Endometrium (tissue), 2 donors: ENCODE results near the gene KCNMB1.
A peak's percentile ranks its signal among the peaks of the same experiment; 100 is the strongest.

ENCODE experiments used
- FAIRE-seq: peaks from 2 replicates; lab custom pipeline; 2012; peaks lifted over from hg19 to GRCh38; lab: Jason Lieb, UNC
- donor health status: control.
- donor health status: control.

The KCNMB1 gene

GRCh38 chr5:170388818-170389549 lies at the start of gene KCNMB1:
KCNMB1 (minus strand) TSS chr5:170389367; CDS start chr5:170385447, 3,920 bp downstream.
- no peak for FAIRE-seq

GRCh38 chr5:170438581-170438980 lies 49.4 kb upstream of the KCNMB1 start:
- FAIRE-seq: no peak

DNA sequence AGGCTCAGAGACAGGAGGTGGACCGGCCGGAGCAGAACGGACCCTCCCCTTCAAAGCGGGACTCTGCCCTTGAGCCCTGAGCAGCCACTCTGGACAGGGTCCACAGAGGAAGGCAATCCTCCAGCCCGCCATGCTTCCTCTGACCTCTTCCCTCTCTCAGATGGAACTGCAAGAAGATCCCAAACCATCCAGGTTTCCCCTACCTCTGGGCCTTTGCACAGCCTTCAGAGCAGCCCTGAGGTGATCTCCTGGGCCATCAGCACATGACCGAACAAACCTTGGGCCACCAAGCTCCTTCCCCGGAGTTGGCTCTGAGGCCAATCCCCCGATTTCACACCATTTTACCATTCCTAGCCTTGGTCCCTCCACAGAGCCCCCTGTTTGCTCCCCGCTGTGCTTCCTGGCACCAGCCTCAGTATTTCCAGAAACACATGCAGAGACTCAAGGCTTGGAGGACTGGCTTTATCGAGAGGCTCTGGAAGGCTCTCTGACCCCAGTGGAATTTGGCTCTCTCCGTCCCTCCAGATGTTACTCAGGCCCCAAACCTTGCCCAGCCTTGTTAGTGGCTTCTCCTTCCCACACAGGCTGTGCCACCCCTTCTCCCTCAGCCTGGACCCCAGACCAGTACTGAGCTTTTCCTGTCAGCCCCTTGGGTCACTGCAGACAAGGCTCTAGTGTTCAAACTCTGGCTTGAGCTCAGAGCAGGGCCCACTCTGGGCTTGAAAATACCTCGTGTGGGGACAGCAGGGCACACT lies 48.6 kb upstream of the KCNMB1 start:
- FAIRE-seq: no peak

DNA sequence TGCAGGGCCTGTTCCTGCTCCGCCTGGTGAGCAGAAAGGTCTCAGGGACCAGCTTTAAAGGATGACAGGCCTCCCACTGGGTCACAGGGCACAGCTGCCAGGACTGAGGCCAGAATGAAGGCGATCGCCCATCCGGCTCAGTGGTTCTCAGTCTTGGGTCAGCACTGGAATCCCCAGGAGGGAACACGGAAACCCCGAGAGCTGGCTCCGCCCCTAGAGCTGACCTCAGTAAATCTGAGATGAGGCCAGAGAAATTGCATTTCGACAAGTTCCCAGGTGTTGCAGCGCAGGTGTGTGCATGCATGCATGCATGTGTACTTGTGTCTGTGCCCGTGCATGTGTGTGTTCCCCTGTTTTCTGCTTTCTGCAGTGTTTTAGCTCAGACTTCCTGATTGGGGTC lies 47.2 kb upstream of the KCNMB1 start:
- no peak for FAIRE-seq

- FAIRE-seq: no peak
Measured at GRCh38 chr5:170434966-170435605, 45.9 kb upstream of the KCNMB1 start.

DNA sequence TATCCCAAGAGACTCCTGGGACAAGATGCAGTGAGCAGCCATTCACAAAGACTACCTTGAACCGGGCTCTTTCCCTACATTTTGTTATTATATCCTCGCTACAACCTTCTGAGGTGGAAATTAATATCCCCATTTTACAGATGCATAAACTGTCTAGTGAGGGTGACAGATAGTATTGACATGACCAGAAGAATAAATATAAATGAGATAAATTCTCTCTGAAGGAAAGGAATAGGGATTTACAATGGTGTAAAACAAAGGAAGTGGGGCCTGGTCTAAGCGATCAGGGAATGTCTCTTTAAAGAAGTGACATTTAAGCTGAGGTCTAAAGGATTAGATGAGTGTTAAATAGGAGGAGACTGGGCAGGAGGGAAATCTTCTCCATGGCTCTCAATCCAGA lies 43.5 kb upstream of the KCNMB1 start:
- FAIRE-seq: no peak

DNA sequence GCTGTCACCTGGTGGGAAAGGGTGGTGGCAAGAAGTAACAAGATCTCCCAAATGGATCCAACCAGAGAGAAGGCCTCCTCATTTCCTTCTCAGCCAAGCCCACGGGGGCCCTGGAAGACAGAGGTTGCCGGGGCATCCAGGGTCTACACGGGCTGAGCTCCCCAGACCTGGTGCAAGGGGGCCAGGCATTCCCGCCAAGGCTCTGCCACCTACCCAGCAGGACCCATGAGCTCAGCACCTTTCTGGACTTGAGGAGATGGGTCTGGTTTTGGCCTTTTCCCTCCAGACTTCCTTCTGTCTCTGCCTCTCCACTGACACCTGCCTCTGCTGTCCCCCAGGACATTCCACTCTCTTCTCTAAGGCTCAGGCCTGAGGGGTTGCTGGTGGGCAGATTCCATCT lies 42.4 kb upstream of the KCNMB1 start:
- FAIRE-seq: no peak

GRCh38 chr5:170430866-170431437 lies 41.8 kb upstream of the KCNMB1 start:
- FAIRE-seq: no peak

DNA sequence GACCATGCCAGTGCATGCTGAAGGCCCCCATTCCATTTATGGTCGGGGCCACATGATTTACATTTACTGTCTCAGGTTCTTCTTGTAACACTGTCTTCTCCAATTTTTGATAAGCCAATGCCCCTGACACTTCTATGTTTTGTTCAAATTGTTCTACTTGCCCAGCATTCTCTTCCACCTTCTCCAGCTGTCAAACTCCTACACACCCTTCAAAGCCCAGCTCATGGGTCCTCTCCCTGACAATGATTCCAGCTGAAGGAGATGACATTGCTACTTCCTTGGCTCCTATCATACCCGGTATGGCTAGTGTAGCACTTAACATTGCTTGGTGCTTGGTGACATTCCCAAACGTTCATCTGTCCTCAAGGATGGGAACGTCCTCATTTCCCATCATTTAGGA lies 41.1 kb upstream of the KCNMB1 start:
- no peak for FAIRE-seq

GRCh38 chr5:170429014-170429413 lies 39.8 kb upstream of the KCNMB1 start:
- no peak for FAIRE-seq

GRCh38 chr5:170427672-170428236 lies 38.6 kb upstream of the KCNMB1 start:
- no peak for FAIRE-seq

DNA sequence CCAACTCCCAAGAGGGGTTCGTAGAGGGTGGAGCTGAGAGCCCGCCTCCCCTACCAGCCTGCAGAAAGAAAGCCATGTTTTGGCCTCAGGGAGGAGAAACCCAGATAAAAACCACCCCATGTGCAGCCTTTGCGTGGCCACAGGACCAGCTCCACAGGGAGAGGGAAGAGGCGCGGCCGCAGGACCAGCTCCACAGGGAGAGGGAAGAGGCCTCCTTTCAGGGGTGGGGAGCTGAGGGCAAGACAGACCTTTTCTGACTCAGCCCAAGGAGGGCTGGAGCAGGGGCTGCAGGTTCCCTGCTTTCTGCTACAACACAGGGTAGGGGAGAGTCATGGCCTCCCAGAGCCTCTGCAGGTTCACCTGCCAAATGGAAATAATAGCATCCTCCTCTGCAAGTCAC lies 37.6 kb upstream of the KCNMB1 start:
- FAIRE-seq: no peak

GRCh38 chr5:170426149-170426767 lies 37.1 kb upstream of the KCNMB1 start:
- no peak for FAIRE-seq

DNA sequence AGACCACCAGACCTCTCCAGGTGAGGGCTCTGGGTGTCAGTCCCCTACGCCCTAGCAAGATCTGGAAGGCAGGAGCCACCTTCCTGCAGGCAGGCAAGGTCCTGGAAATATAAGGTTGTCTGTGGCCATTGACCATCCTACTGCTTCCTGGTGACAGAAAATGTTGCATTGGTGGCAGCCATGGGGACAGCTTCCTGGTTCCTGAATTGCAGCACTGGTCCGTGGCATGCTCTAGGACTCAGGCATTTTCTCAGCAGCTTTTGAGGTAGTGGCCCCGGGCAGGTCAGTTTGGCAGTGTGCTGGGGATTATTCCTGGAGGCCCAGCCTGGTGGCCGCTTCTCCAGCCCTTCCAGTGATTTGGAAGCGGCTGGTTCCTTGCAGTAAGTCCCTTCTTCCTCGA lies 36.6 kb upstream of the KCNMB1 start:
- FAIRE-seq: no peak

DNA sequence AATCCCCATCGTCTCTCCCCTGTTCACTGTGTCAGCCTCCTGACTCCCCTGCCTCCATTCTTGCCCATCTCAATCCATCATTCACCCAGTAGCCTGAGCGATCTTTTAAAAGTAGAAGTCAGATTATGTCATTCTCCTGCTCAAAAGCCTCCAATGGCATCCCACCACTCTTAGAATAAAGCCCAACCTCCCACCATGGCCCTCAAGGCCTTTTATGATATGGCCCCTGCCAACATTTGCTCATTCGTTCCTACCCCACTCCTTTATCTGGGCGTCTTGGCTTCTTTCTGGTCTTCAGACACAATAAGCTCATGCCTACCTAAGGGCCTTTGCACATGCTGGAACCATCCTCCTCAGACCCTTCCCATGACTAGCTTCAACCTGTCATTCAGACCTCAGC lies 35.5 kb upstream of the KCNMB1 start:
- FAIRE-seq: no peak

GRCh38 chr5:170423692-170424091 lies 34.5 kb upstream of the KCNMB1 start:
- no peak for FAIRE-seq

GRCh38 chr5:170421826-170422225 lies 32.7 kb upstream of the KCNMB1 start:
- no peak for FAIRE-seq

GRCh38 chr5:170420806-170421412 lies 31.7 kb upstream of the KCNMB1 start:
- peak; percentile 12 for FAIRE-seq

DNA sequence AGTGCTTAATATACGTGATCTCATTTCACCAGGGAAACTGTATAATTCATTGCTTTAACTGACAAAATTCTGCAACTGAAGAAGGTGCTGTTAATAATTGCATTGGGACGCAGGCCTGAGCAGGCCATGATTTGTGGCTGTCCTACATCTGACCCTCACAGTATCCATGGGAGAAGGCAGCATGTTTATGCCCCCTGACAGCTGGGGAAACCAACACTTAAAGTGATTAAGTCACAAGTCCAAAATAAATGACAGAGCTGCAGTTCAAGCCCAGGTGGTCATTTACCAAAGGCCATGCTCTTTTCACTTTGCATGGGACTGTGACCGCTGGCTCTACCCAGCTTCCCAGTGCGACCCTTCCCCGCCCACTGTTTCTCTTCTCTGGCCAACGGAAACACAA lies 30.5 kb upstream of the KCNMB1 start:
- no peak for FAIRE-seq

DNA sequence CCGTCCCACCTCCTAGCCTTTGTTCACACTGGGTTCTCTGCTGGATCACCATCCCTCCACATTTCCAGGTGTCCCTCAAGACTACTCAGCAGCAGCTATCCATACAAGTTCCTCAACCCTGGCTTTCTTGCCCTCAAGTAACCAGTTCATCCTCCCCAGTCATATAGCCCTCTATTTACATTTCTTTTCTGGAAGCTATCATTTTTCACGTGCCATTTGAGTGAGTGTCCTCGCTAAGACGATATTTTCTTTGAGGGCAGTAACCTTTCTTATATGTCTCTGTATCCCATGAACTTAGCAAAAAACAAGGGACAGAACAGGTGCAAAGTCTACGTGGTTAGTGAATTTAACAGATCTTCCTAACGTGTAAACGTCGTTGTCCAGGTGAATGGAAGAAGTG lies 29.6 kb upstream of the KCNMB1 start:
- FAIRE-seq: no peak

GRCh38 chr5:170416526-170416925 lies 27.4 kb upstream of the KCNMB1 start:
- FAIRE-seq: no peak

- FAIRE-seq: no peak
Measured at GRCh38 chr5:170414786-170415185, 25.6 kb upstream of the KCNMB1 start.
